ENCODE measurements around the gene SEC63. TPM values are rescaled to one million over a fixed set of nuclear protein-coding genes. Genes with fewer than 3 reads are reported as not detected.
"Not testable (repeated sequence)": the region's sequence is repeated elsewhere in the genome, so short reads cannot be mapped to it uniquely, and the experiment has no call there.

Gene SEC63
- total RNA-seq, result 87.1 and 90.7 TPM in 2 replicates

- Mint-ChIP-seq H3K4me3 (peak within 1 kb of the TSS; percentile 100), H3K9me3 (no peaks in the 10 kb centered on the region), H3K27ac (peak within 1 kb of the TSS; percentile 99), H3K36me3 (ENCODE audit: low read depth) (peaks cover 14% of the 10 kb centered on the region), H3K27me3 (ENCODE audit: insufficient read depth) (peaks cover 5% of the 10 kb centered on the region), H3K4me1 (ENCODE audit: low read depth) (peaks cover 14% of the 10 kb centered on the region)
- DNase-seq (ENCODE audit: low spot score), result peak; percentile 97
- intact Hi-C loops (cut with micrococcal nuclease), result loop anchor here (1.0 to 5.0 kb wide), 17 partner anchors 15 to 1633 kb away; partner anchors contain the start of genes ATG5, BEND3, CD164 and CEP57L1
Measured at GRCh38 chr6:107957909-107958688, at the start of gene SEC63. TSS of gene SEC63 (minus strand) at chr6:107958208. CDS start at chr6:107958009, 199 bp downstream.

GRCh38 chr6:108005961-108006360 lies 48.0 kb upstream of the SEC63 start:
- Mint-ChIP-seq H3K9me3 (peaks cover 16% of the 10 kb centered on the region), H3K27ac (no peak overlapping the region), H3K4me3 (no peak overlapping the region), H3K4me1 (ENCODE audit: low read depth) (no peaks in the 10 kb centered on the region), H3K36me3 (ENCODE audit: low read depth) (peaks cover 2% of the 10 kb centered on the region), H3K27me3 (ENCODE audit: insufficient read depth) (peaks cover 6% of the 10 kb centered on the region)
- intact Hi-C loops (cut with micrococcal nuclease), result no loop called here
- no peak for DNase-seq (ENCODE audit: low spot score)

- Mint-ChIP-seq H3K27me3 (ENCODE audit: insufficient read depth) (peaks cover 6% of the 10 kb centered on the region), H3K27ac (no peak overlapping the region), H3K4me1 (ENCODE audit: low read depth) (no peaks in the 10 kb centered on the region), H3K9me3 (peaks cover 15% of the 10 kb centered on the region), H3K4me3 (no peak overlapping the region), H3K36me3 (ENCODE audit: low read depth) (peaks cover 2% of the 10 kb centered on the region)
- intact Hi-C loops (cut with micrococcal nuclease), result no loop called here
- no peak for DNase-seq (ENCODE audit: low spot score)
Measured at GRCh38 chr6:108004861-108005260, 46.9 kb upstream of the SEC63 start.

GRCh38 chr6:108002365-108003221 lies 44.6 kb upstream of the SEC63 start:
- no peak overlapping the region for H3K4me3 Mint-ChIP-seq
- peaks cover 8% of the 10 kb centered on the region for H3K27me3 Mint-ChIP-seq (ENCODE audit: insufficient read depth)
- no peaks in the 10 kb centered on the region for H3K4me1 Mint-ChIP-seq (ENCODE audit: low read depth)
- no peak for DNase-seq (ENCODE audit: low spot score)
- intact Hi-C loops (cut with micrococcal nuclease), result no loop called here
- no peaks in the 10 kb centered on the region for H3K36me3 Mint-ChIP-seq (ENCODE audit: low read depth)
- no peak overlapping the region for H3K27ac Mint-ChIP-seq
- H3K9me3 Mint-ChIP-seq, result peaks cover 2% of the 10 kb centered on the region

GRCh38 chr6:108001696-108002231 lies 43.8 kb upstream of the SEC63 start:
- no peaks in the 10 kb centered on the region for H3K4me1 Mint-ChIP-seq (ENCODE audit: low read depth)
- no peaks in the 10 kb centered on the region for H3K9me3 Mint-ChIP-seq
- H3K4me3 Mint-ChIP-seq, result no peak overlapping the region
- intact Hi-C loops (cut with micrococcal nuclease), result no loop called here
- H3K27me3 Mint-ChIP-seq (ENCODE audit: insufficient read depth), result peaks cover 8% of the 10 kb centered on the region
- no peaks in the 10 kb centered on the region for H3K36me3 Mint-ChIP-seq (ENCODE audit: low read depth)
- no peak for DNase-seq (ENCODE audit: low spot score)
- no peak overlapping the region for H3K27ac Mint-ChIP-seq

- H3K36me3 Mint-ChIP-seq (ENCODE audit: low read depth); H3K27ac Mint-ChIP-seq; H3K9me3 Mint-ChIP-seq; intact Hi-C loops (cut with micrococcal nuclease); H3K4me3 Mint-ChIP-seq; H3K4me1 Mint-ChIP-seq (ENCODE audit: low read depth); DNase-seq (ENCODE audit: low spot score); H3K27me3 Mint-ChIP-seq (ENCODE audit: insufficient read depth): not testable (repeated sequence)
Measured at GRCh38 chr6:108000259-108000658, 42.3 kb upstream of the SEC63 start.

GRCh38 chr6:107999341-107999740 lies 41.3 kb upstream of the SEC63 start:
- Mint-ChIP-seq H3K36me3 (ENCODE audit: low read depth) (no peaks in the 10 kb centered on the region), H3K27me3 (ENCODE audit: insufficient read depth) (peaks cover 8% of the 10 kb centered on the region), H3K9me3 (no peaks in the 10 kb centered on the region), H3K4me3 (no peak overlapping the region), H3K27ac (no peak overlapping the region), H3K4me1 (ENCODE audit: low read depth) (no peaks in the 10 kb centered on the region)
- DNase-seq (ENCODE audit: low spot score), result no peak
- intact Hi-C loops (cut with micrococcal nuclease), result no loop called here

GRCh38 chr6:107991772-107992550 lies 34.0 kb upstream of the SEC63 start:
- no peaks in the 10 kb centered on the region for H3K36me3 Mint-ChIP-seq (ENCODE audit: low read depth)
- H3K27me3 Mint-ChIP-seq (ENCODE audit: insufficient read depth), result no peaks in the 10 kb centered on the region
- H3K9me3 Mint-ChIP-seq, result no peaks in the 10 kb centered on the region
- no peak for DNase-seq (ENCODE audit: low spot score)
- no peak overlapping the region for H3K4me3 Mint-ChIP-seq
- intact Hi-C loops (cut with micrococcal nuclease), result no loop called here
- no peak overlapping the region for H3K27ac Mint-ChIP-seq
- peaks cover 7% of the 10 kb centered on the region for H3K4me1 Mint-ChIP-seq (ENCODE audit: low read depth)

- H3K27ac Mint-ChIP-seq, result peak overlapping the region; percentile 21
- intact Hi-C loops (cut with micrococcal nuclease), result no loop called here
- H3K9me3 Mint-ChIP-seq, result no peaks in the 10 kb centered on the region
- H3K36me3 Mint-ChIP-seq (ENCODE audit: low read depth), result no peaks in the 10 kb centered on the region
- no peak for DNase-seq (ENCODE audit: low spot score)
- no peak overlapping the region for H3K4me3 Mint-ChIP-seq
- H3K4me1 Mint-ChIP-seq (ENCODE audit: low read depth), result peaks cover 7% of the 10 kb centered on the region
- no peaks in the 10 kb centered on the region for H3K27me3 Mint-ChIP-seq (ENCODE audit: insufficient read depth)
Measured at GRCh38 chr6:107991061-107991460, 33.1 kb upstream of the SEC63 start.

GRCh38 chr6:107990587-107990986 lies 32.6 kb upstream of the SEC63 start:
- H3K4me3 Mint-ChIP-seq; intact Hi-C loops (cut with micrococcal nuclease); H3K27ac Mint-ChIP-seq; DNase-seq (ENCODE audit: low spot score); H3K36me3 Mint-ChIP-seq (ENCODE audit: low read depth); H3K27me3 Mint-ChIP-seq (ENCODE audit: insufficient read depth); H3K9me3 Mint-ChIP-seq; H3K4me1 Mint-ChIP-seq (ENCODE audit: low read depth): not testable (repeated sequence)

GRCh38 chr6:107989166-107990094 lies 31.4 kb upstream of the SEC63 start:
- DNase-seq (ENCODE audit: low spot score), result no peak
- Mint-ChIP-seq H3K36me3 (ENCODE audit: low read depth) (no peaks in the 10 kb centered on the region), H3K27ac (no peak overlapping the region), H3K4me3 (no peak overlapping the region), H3K27me3 (ENCODE audit: insufficient read depth) (no peaks in the 10 kb centered on the region), H3K4me1 (ENCODE audit: low read depth) (peaks cover 7% of the 10 kb centered on the region), H3K9me3 (no peaks in the 10 kb centered on the region)
- intact Hi-C loops (cut with micrococcal nuclease), result loop anchor here (10.0 kb wide), 1 partner anchor 505 kb away; no protein-coding TSS in a partner anchor
